GM23338 (cell line): ENCODE data around the gene ANKRD30B. TPM values are rescaled to one million over a fixed set of nuclear protein-coding genes. Genes with fewer than 3 reads are reported as not detected.
"Not testable (repeated sequence)": the region's sequence is repeated elsewhere in the genome, so short reads cannot be mapped to it uniquely, and the experiment has no call there.

Source experiments
- ATAC-seq: fragments of 200-7000 bp; cut with Tn5 transposase; 3 replicates; pipeline ENCODE4 v1.9.1; 2020
- DNase-seq: peaks from one replicate; pipeline ENCODE4 v3.0.0-alpha.2; 2015; ENCODE audit warnings: low spot score
- H2AFZ ChIP-seq: fragments of 200-600 bp; sonication (generic); 2 replicates; pipeline ENCODE4 v1.8.0; 2016; ENCODE audit warnings: antibody characterized with exemption, mild to moderate bottlenecking, moderate library complexity
- H3F3A ChIP-seq: fragments of 200-600 bp; sonication (generic); replicated peaks from 2 replicates; pipeline ENCODE4 v1.8.0; 2017; ENCODE audit warnings: antibody characterized with exemption, mixed run types, low read depth
- H3K27ac ChIP-seq: fragments of 200-600 bp; sonication (generic); 2 replicates; pipeline ENCODE4 v1.6.1; 2016; ENCODE audit warnings: low read depth
- H3K27me3 ChIP-seq: fragments of 200-600 bp; sonication (generic); 2 replicates; pipeline ENCODE4 v1.8.0; 2016; ENCODE audit warnings: mild to moderate bottlenecking, mixed run types, moderate library complexity; ENCODE audit not compliant: insufficient read depth
- H3K36me3 ChIP-seq: fragments of 200-600 bp; sonication (generic); 2 replicates; pipeline ENCODE4 v1.8.0; 2016; ENCODE audit warnings: mild to moderate bottlenecking; ENCODE audit not compliant: insufficient read depth
- H3K4me1 ChIP-seq: fragments of 200-600 bp; sonication (generic); 2 replicates; pipeline ENCODE4 v1.8.0; 2016; ENCODE audit warnings: mild to moderate bottlenecking, moderate library complexity; ENCODE audit not compliant: insufficient read depth
- H3K4me2 ChIP-seq: fragments of 200-600 bp; sonication (generic); 2 replicates; pipeline ENCODE4 v1.7.1; 2017; ENCODE audit warnings: mixed run types
- H3K4me3 ChIP-seq: fragments of 200-600 bp; sonication (generic); 2 replicates; pipeline ENCODE4 v1.6.1; 2016; ENCODE audit warnings: mixed run types
- H3K79me2 ChIP-seq: fragments of 200-600 bp; sonication (generic); replicated peaks from 2 replicates; pipeline ENCODE4 v1.8.0; 2017; ENCODE audit warnings: mild to moderate bottlenecking; ENCODE audit not compliant: insufficient read depth
- H3K9me2 ChIP-seq: fragments of 200-600 bp; sonication (generic); 2 replicates; pipeline ENCODE4 v1.8.0; 2017; ENCODE audit not compliant: insufficient read depth
- H4K20me1 ChIP-seq: fragments of 200-600 bp; sonication (generic); replicated peaks from 2 replicates; pipeline ENCODE4 v1.8.0; 2017; ENCODE audit warnings: mild to moderate bottlenecking; ENCODE audit not compliant: insufficient read depth
- H3K27ac Mint-ChIP-seq: 2 replicates; pipeline ENCODE4 v1.8.0; 2020; ENCODE audit warnings: inconsistent platforms, mild to moderate bottlenecking, moderate library complexity, mixed read lengths
- H3K27me3 Mint-ChIP-seq: 3 replicates; pipeline ENCODE4 v1.8.0; 2022; ENCODE audit warnings: low read depth, mild to moderate bottlenecking, moderate library complexity, mixed read lengths, inconsistent platforms; ENCODE audit not compliant: insufficient read depth, poor library complexity
- H3K36me3 Mint-ChIP-seq: 3 replicates; pipeline ENCODE4 v1.8.0; 2021; ENCODE audit warnings: low read depth, mild to moderate bottlenecking, inconsistent platforms, moderate library complexity, mixed read lengths
- H3K4me1 Mint-ChIP-seq: 3 replicates; pipeline ENCODE4 v1.8.0; 2020; ENCODE audit warnings: mild to moderate bottlenecking, inconsistent platforms, mixed read lengths
- H3K4me3 Mint-ChIP-seq: 3 replicates; pipeline ENCODE4 v1.8.0; 2021; ENCODE audit warnings: moderate library complexity, mild to moderate bottlenecking, inconsistent platforms, mixed read lengths
- H3K9me3 Mint-ChIP-seq: 3 replicates; pipeline ENCODE4 v1.8.0; 2020; ENCODE audit warnings: moderate library complexity, mild to moderate bottlenecking, inconsistent platforms, mixed read lengths
- polyA plus RNA-seq: library from polyadenylated mRNA; unstranded; fragments of >200 nt; fragmentation: Nextera tagmentation; extraction: Ambion mirVana; gene quantifications from 2 replicates; pipeline ENCODE4 v1.2.1, GENCODE V29; 2016
- total RNA-seq: library from RNA; depleted of rRNA; stranded (reverse); fragments of >200 nt; shearing (Covaris generic); gene quantifications from 2 replicates; pipeline ENCODE4 v1.2.3, GENCODE V29; 2014

ANKRD30B gene
- total and polyA plus RNA-seq, 2 experiments from 2014 or later, result not detected

DNA sequence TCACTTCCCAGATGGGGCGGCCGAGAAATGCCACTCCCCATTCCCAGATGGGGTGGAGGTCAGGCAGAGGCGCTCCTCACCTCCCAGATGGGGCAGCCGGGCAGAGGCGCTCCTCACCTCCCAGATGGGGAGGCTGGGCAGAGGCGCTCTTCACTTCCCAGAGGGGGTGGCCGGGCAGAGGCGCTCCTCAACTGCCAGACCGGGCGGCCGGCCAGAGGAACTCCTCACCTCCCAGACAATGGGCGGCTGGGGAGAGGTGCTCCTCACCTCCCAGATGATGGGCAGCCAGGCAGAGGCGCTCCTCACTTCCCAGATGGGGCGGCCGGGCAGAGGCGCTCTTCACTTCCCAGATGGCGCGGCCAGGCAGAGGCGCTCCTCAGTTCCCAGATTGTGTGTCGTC lies 108.3 kb downstream of the ANKRD30B start:
- H3K27me3 Mint-ChIP-seq, H3K4me3 Mint-ChIP-seq, H3K4me1 ChIP-seq, ATAC-seq, H3K4me3 ChIP-seq, H2AFZ ChIP-seq, H3K27ac ChIP-seq, H3K4me2 ChIP-seq, DNase-seq, H3K27ac Mint-ChIP-seq, H3K27me3 ChIP-seq, H3K79me2 ChIP-seq, H3F3A ChIP-seq, H3K4me1 Mint-ChIP-seq, H4K20me1 ChIP-seq, H3K36me3 Mint-ChIP-seq, H3K9me2 ChIP-seq, H3K36me3 ChIP-seq: not testable (repeated sequence)
- peaks cover 35% of the 10 kb centered on the region for H3K9me3 Mint-ChIP-seq

DNA sequence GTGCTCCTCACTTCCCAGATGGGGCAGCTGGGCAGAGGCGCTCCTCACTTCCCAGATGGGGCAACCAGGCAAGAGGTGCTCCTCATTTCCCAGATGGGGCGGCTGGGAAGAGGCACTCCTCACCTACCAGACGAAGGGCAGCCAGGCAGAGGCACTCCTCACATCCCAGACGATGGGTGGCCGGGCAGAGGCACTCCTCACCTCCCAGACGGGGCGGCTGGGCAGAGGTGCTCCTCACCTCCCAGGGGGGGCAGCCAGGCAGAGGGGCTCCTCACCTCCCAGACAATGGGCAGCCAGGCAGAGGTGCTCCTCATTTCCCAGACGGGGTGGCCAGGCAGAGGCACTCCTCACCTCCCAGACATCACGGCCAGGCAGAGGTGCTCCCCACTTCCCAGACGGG lies 110.5 kb downstream of the ANKRD30B start:
- not testable (repeated sequence) for H3K27me3 ChIP-seq, H4K20me1 ChIP-seq, DNase-seq, H3K9me2 ChIP-seq, H3K27me3 Mint-ChIP-seq, H3F3A ChIP-seq, H3K27ac ChIP-seq, H3K4me2 ChIP-seq, H3K27ac Mint-ChIP-seq, ATAC-seq, H3K36me3 ChIP-seq, H3K4me3 ChIP-seq, H3K4me1 Mint-ChIP-seq, H3K4me3 Mint-ChIP-seq, H3K4me1 ChIP-seq, H2AFZ ChIP-seq, H3K79me2 ChIP-seq
- peaks cover 43% of the 10 kb centered on the region for H3K9me3 Mint-ChIP-seq
- H3K36me3 Mint-ChIP-seq, result peaks cover 11% of the 10 kb centered on the region; the same call in 2 of the 3 replicates

DNA sequence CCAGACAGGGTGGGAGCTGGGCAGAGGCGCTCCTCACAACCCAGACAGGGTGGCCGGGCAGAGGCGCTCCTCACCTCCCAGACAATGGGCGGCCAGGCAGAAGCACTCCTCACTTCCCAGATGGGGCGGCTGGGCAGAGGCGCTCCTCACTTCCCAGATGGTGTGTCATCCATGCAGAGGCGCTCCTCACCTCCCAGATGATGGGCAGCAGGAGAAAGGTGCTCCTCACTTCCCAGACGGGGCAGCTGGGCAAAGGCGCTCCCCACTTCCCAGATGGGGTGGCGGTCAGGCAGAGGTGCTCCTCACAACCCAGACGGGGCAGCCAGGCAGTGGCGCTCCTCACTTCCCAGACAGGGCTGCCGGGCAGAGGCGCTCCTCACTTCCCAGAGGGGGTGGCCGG lies 112.0 kb downstream of the ANKRD30B start:
- H3K4me1 ChIP-seq, H3K4me2 ChIP-seq, H3K27ac ChIP-seq, H3F3A ChIP-seq, H3K27ac Mint-ChIP-seq, H3K4me3 ChIP-seq, H3K4me1 Mint-ChIP-seq, H3K79me2 ChIP-seq, H2AFZ ChIP-seq, H3K9me2 ChIP-seq, H3K4me3 Mint-ChIP-seq, H3K27me3 Mint-ChIP-seq, H3K27me3 ChIP-seq, H4K20me1 ChIP-seq, H3K36me3 ChIP-seq, DNase-seq, ATAC-seq: not testable (repeated sequence)
- peaks cover 43% of the 10 kb centered on the region for H3K9me3 Mint-ChIP-seq
- peaks cover 11% of the 10 kb centered on the region; the same call in 2 of the 3 replicates for H3K36me3 Mint-ChIP-seq

DNA sequence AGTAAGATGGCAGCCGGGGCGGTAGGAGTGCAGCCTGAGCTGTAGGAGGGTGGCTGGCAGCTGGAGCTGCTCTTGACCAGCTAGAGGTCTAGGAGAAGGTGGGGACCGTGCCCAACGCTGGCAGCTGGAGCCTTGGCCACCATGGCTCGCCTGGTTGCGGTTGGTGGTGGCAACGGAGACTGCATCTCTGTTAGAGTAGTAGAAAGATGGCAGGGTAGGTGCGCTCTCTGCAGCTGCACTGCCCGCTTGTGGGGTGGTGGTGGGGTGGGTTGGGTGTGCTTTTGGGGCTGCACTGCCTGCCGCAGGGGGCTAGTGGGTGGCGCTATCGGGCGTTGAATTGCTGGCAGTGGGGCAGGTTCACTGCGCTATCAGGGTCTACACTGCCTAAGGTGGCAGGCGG lies 118.5 kb downstream of the ANKRD30B start:
- H3K27me3 Mint-ChIP-seq, H3K36me3 ChIP-seq, H2AFZ ChIP-seq, H3K27me3 ChIP-seq, DNase-seq, H3F3A ChIP-seq, H3K4me1 ChIP-seq, H3K9me2 ChIP-seq, H3K27ac ChIP-seq, H3K4me3 ChIP-seq, ATAC-seq, H3K4me1 Mint-ChIP-seq, H3K4me2 ChIP-seq, H3K79me2 ChIP-seq, H3K4me3 Mint-ChIP-seq, H4K20me1 ChIP-seq, H3K27ac Mint-ChIP-seq: not testable (repeated sequence)
- peaks cover 49% of the 10 kb centered on the region for H3K9me3 Mint-ChIP-seq
- H3K36me3 Mint-ChIP-seq, result peaks cover 11% of the 10 kb centered on the region; the same call in 2 of the 3 replicates

DNA sequence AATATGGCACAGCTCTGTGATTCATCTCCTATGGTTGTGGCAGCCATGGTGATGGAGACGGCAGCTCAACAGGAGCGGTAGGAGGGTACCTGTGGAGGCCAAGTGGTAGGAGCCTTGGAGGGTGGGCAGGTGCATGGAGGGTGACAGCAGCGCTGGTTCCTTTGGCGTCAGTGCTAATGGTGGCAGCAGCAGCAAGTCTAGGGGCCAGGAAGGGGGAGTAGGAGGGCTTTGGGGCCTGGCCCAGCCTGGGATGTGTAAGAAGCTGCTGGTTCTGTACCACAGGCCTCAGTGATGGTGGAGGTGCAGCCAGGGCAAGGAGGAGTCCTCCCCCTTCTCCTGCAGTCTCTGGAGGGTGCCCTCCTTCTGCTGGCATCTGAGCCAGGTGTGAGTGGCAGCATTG lies 120.0 kb downstream of the ANKRD30B start:
- H3K9me2 ChIP-seq, ATAC-seq, H3K4me1 ChIP-seq, H3K27ac Mint-ChIP-seq, H3K36me3 Mint-ChIP-seq, H4K20me1 ChIP-seq, H3K4me3 ChIP-seq, H3K27me3 ChIP-seq, H3K4me1 Mint-ChIP-seq, H3K4me3 Mint-ChIP-seq, H3K4me2 ChIP-seq, H3K27me3 Mint-ChIP-seq, H3K79me2 ChIP-seq, H3K27ac ChIP-seq, H2AFZ ChIP-seq, H3K36me3 ChIP-seq, H3F3A ChIP-seq, DNase-seq: not testable (repeated sequence)
- H3K9me3 Mint-ChIP-seq, result peaks cover 42% of the 10 kb centered on the region

DNA sequence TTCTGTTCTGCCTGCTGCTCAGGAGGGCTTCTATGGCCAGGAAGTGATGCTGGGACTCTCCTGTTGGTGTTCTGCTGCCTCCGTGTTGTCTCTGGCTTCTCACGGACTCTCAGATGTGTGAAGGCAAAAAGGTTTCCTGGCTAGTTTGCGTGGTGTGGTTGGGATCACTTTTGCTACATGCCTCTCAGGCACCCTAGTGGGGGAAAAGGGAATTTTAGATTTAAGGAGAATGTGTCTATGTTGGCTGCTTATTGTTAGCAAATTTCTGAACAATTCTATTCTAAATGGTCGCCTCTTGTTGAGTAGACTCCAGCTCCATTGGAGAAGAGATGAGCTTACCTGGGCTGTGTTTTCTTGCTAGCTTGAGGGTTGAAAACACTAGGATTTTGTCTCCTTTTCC lies 120.9 kb downstream of the ANKRD30B start:
- H2AFZ ChIP-seq, H3K36me3 ChIP-seq, H3K27me3 ChIP-seq, H3K27me3 Mint-ChIP-seq, ATAC-seq, H3K27ac Mint-ChIP-seq, H4K20me1 ChIP-seq, H3F3A ChIP-seq, H3K27ac ChIP-seq, H3K4me3 ChIP-seq, H3K9me2 ChIP-seq, H3K4me3 Mint-ChIP-seq, H3K4me2 ChIP-seq, H3K4me1 Mint-ChIP-seq, H3K36me3 Mint-ChIP-seq, H3K79me2 ChIP-seq, H3K4me1 ChIP-seq: not testable (repeated sequence)
- peaks cover 42% of the 10 kb centered on the region for H3K9me3 Mint-ChIP-seq
- DNase-seq, result peak; percentile 0

DNA sequence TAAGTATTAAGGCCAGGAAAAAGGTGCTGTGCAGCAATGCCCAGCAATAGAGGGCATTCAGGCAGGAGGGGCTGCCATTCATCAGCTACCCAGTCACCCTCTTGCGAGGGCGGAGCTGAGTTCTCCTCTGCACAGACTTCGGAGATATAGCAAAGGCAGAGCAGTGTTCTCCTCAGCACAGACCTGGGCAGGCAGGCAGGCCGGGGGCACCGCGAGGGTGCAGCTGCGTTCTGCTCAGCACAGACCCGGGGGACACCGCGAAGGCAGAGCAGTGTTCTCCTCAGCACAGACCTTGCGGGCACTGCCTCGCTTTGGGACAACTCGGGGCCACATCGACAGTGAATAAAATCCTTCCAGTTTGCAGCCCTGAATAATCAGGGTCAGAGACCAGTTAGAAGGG lies 130.9 kb downstream of the ANKRD30B start:
- H2AFZ ChIP-seq, H3F3A ChIP-seq, H3K27ac ChIP-seq, DNase-seq, H3K79me2 ChIP-seq, ATAC-seq, H3K4me3 ChIP-seq, H3K36me3 Mint-ChIP-seq, H3K27ac Mint-ChIP-seq, H4K20me1 ChIP-seq, H3K4me2 ChIP-seq, H3K27me3 Mint-ChIP-seq, H3K27me3 ChIP-seq, H3K36me3 ChIP-seq, H3K4me1 ChIP-seq, H3K9me2 ChIP-seq, H3K4me1 Mint-ChIP-seq, H3K4me3 Mint-ChIP-seq: not testable (repeated sequence)
- peaks cover 53% of the 10 kb centered on the region for H3K9me3 Mint-ChIP-seq
